ENCODE results near the gene RAB25.

DNA sequence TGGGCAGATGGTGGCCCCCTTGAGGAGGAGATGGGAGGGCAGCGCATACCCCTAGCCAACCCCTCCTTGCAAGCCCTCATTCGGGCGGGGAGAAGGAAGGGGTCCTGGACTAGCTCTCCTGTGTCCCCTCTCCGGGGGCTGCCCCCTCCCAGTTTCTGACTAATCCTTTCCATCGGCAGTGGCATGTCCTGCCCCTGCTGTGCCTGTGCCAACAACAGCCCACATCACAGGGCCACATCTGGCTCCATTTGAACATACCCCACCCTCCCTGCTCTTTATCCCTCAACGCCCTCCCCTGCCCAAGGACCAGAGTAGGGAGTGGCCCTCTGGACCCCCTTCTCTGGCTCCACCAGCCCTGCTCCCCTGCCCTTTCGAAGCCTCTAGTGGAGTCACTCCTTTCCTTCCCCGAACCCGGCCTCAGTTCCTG, 42.6 kb downstream of the RAB25 start:
- TF ChIP-seq POLR2A (IDR thresholded peaks at IDR 0.05) = no peak
- TF ChIP-seq, protein P1, sequence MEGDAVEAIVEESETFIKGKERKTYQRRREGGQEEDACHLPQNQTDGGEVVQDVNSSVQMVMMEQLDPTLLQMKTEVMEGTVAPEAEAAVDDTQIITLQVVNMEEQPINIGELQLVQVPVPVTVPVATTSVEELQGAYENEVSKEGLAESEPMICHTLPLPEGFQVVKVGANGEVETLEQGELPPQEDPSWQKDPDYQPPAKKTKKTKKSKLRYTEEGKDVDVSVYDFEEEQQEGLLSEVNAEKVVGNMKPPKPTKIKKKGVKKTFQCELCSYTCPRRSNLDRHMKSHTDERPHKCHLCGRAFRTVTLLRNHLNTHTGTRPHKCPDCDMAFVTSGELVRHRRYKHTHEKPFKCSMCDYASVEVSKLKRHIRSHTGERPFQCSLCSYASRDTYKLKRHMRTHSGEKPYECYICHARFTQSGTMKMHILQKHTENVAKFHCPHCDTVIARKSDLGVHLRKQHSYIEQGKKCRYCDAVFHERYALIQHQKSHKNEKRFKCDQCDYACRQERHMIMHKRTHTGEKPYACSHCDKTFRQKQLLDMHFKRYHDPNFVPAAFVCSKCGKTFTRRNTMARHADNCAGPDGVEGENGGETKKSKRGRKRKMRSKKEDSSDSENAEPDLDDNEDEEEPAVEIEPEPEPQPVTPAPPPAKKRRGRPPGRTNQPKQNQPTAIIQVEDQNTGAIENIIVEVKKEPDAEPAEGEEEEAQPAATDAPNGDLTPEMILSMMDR (IDR thresholded peaks at IDR 0.05) = no peak
